ENCODE results near the gene SPART.
"Not testable (repeated sequence)": the region's sequence is repeated elsewhere in the genome, so short reads cannot be mapped to it uniquely, and the experiment has no call there.

DNA sequence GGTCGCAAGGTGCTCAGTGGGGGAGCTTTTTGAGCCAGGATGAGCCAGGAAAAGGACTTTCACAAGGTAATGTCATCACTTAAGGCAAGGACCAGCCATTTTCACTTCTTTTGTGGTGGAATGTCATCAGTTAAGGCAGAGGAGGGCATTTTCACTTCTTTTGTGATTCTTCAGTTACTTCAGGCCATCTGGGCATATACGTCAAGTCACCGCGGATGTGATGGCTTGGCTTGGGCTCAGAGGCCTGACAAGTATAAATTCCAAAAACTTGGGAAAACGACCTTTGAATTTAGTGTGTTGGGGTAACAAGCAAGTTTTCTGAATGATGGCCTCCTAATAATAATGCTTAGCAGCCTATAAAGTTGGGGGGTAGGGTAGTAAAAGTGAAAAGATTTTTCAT, 21.3 kb downstream of the SPART start:
- TF ChIP-seq POLR2A, CTCF (IDR thresholded peaks at IDR 0.05): not testable (repeated sequence)
